K562 (cell line): ENCODE results near the gene CST4. TPM values are rescaled to one million over a fixed set of nuclear protein-coding genes. Genes with fewer than 3 reads are reported as not detected.
A peak's percentile ranks its signal among the peaks of the same experiment; 100 is the strongest.

Experiments
- ATAC-seq: fragments of 200-7000 bp; cut with Tn5 transposase; 3 replicates; pipeline ENCODE4 v1.9.1; 2020; ENCODE audit warnings: moderate library complexity
- BruUV-seq: library from RNA; stranded (reverse); fragments of 400-500 nt; replicated peaks from 2 replicates; lab custom pipeline; 2021; lab: Mats Ljungman, UMichigan
- CTCF ChIA-PET: fragments of 300-600 bp; formaldehyde crosslinking; extraction: SDS; loops from one replicate; lab custom pipeline; 2021; ENCODE audit warnings: low intra/inter-chr PET ratio; lab: Yijun Ruan, JAX
- POLR2A ChIA-PET: fragments of 300-600, 350-650 bp; sonication (Branson Sonifier 250); formaldehyde crosslinking; extraction: SDS; loops from one replicate; lab custom pipeline; 2021; ENCODE audit warnings: antibody characterized with exemption, inconsistent platforms; lab: Yijun Ruan, JAX
- DNase-seq, 4 experiments: peaks; one replicate each; pipeline versions ENCODE4 v3.0.0 to v3.0.0-alpha.2; 2011 to 2018; ENCODE audit warnings: low spot score in 3 of 4, mixed read lengths in 3 of 4; ENCODE audit errors: extremely low read depth in 1 of 4
- FAIRE-seq: peaks from 2 replicates; lab custom pipeline; 2011; peaks lifted over from hg19 to GRCh38; lab: Jason Lieb, UNC
- H2AFZ ChIP-seq: 2 replicates; pipeline ENCODE4 v1.6.0; 2011; ENCODE audit warnings: low read depth, low read length, control low read depth, inconsistent platforms
- H3K27ac ChIP-seq: fragments of 200-600 bp; 3 replicates; pipeline ENCODE4 v1.8.0; 2011; ENCODE audit warnings: low read depth, mild to moderate bottlenecking, control low read depth, inconsistent platforms, low read length, moderate library complexity, mixed read lengths; ENCODE audit errors: extremely low read depth
- H3K27me3 ChIP-seq, 2 experiments: fragments of 300-600 bp in 1 of 2; 2 replicates in 1 of 2; 3 replicates in 1 of 2; pipeline versions ENCODE4 v1.6.0 to v1.8.0; 2011; ENCODE audit warnings: inconsistent platforms in 2 of 2, low read length in 2 of 2, mild to moderate bottlenecking in 1 of 2, mixed read lengths in 1 of 2, moderate library complexity in 1 of 2; ENCODE audit not compliant: control insufficient read depth in 2 of 2, insufficient read depth in 2 of 2
- H3K36me3 ChIP-seq: fragments of 300-600 bp; 3 replicates; pipeline ENCODE4 v1.8.0; 2011; ENCODE audit warnings: mild to moderate bottlenecking, low read length, inconsistent platforms; ENCODE audit not compliant: control insufficient read depth, insufficient read depth
- H3K4me1 ChIP-seq, 2 experiments: fragments of 200-600 bp in 1 of 2; replicated peaks in 1 of 2; 2 replicates in 1 of 2; 3 replicates in 1 of 2; pipeline versions ENCODE4 v1.5.1 to v1.8.0; 2011; ENCODE audit warnings: inconsistent platforms in 2 of 2, low read length in 2 of 2, mild to moderate bottlenecking in 1 of 2, mixed read lengths in 1 of 2, moderate library complexity in 1 of 2; ENCODE audit not compliant: control insufficient read depth in 2 of 2, insufficient read depth in 2 of 2
- H3K4me2 ChIP-seq: 2 replicates; pipeline ENCODE4 v1.6.1; 2011; ENCODE audit warnings: low read length, control low read depth, inconsistent platforms, mixed read lengths; ENCODE audit not compliant: insufficient read depth
- H3K4me3 ChIP-seq: fragments of 200-600 bp; sonication (generic), shearing (Covaris generic); 2 replicates; pipeline ENCODE4 v1.5.1; 2016; ENCODE audit warnings: control low read depth, inconsistent platforms
- H3K79me2 ChIP-seq: fragments of 200-600 bp; 3 replicates; pipeline ENCODE4 v1.8.0; 2011; ENCODE audit warnings: low read length, inconsistent platforms; ENCODE audit not compliant: control insufficient read depth, insufficient read depth
- H3K9ac ChIP-seq, 2 experiments: 2 replicates each; pipeline versions ENCODE4 v1.6.0 to v1.6.1; 2011; ENCODE audit warnings: low read depth in 2 of 2, low read length in 2 of 2, control low read depth in 1 of 2, inconsistent platforms in 1 of 2, mild to moderate bottlenecking in 1 of 2, mixed read lengths in 1 of 2; ENCODE audit not compliant: insufficient read depth in 1 of 2
- H3K9me1 ChIP-seq: one replicate; pipeline ENCODE4 v1.6.0; 2011; ENCODE audit warnings: inconsistent platforms, mild to moderate bottlenecking, low read length, moderate library complexity; ENCODE audit not compliant: control insufficient read depth, insufficient read depth
- H3K9me3 ChIP-seq: replicated peaks from 2 replicates; pipeline ENCODE4 v1.5.1; 2011; ENCODE audit warnings: low read depth, low read length, inconsistent platforms; ENCODE audit not compliant: control insufficient read depth, insufficient read depth
- H4K20me1 ChIP-seq: replicated peaks from 2 replicates; pipeline ENCODE4 v1.6.1; 2011; ENCODE audit warnings: low read length, inconsistent platforms, mixed read lengths; ENCODE audit not compliant: control insufficient read depth, insufficient read depth
- WGBS: fragments of 100-300 bp; shearing (Covaris generic); methylation state at CpG from one replicate; pipeline ENCODE4 v1.1.6; 2016; ENCODE audit warnings: low coverage, mixed read lengths; ENCODE audit not compliant: insufficient coverage; ENCODE audit errors: missing lambda C conversion rate; 5-methylcytosine and 5-hydroxymethylcytosine counted together
- in situ Hi-C: fragments of 300-500 bp; cut with MboI; formaldehyde crosslinking; loops from 4 replicates; pipeline ENCODE4 v1.15.0; 2018; ENCODE audit warnings: inconsistent platforms, mixed read lengths
- intact Hi-C: fragments of 100-400 bp; cut with micrococcal nuclease; formaldehyde crosslinking; loops from 2 replicates; pipeline ENCODE4 v1.14.2; 2022
- polyA plus RNA-seq, 8 experiments: library from polyadenylated mRNA; depleted of rRNA in 4 of 8; stranded (reverse) in 5 of 8; unstranded in 3 of 8; fragments of >200 nt; fragmentation: Nextera tagmentation in 2 of 8; fragmentation: Illumina TruSeq in 1 of 8; extraction: Ambion mirVana in 2 of 8; extraction: Trizol in 1 of 8; gene quantifications; 2 replicates each; pipeline versions ENCODE4 v1.2.1 to v1.2.3, GENCODE V29; 2011 to 2014; ENCODE audit warnings: inconsistent platforms in 1 of 8, missing spikeins in 1 of 8
- total RNA-seq, 7 experiments: library from RNA; depleted of rRNA in 6 of 7; stranded (reverse); fragments of >200 nt in 6 of 7; fragmentation: Illumina TruSeq in 2 of 7; extraction: Trizol in 2 of 7; gene quantifications; 2 replicates each; pipeline versions ENCODE4 v1.2.1 to v1.2.3, GENCODE V29; 2011 to 2021; ENCODE audit warnings: low replicate concordance in 1 of 7
- TF ChIP-seq, protein P1 (sequence below), 2 experiments: fragments of 450-650 bp in 1 of 2; sonication (generic) in 1 of 2; formaldehyde crosslinking in 1 of 2; IDR thresholded peaks; 2 replicates each; pipeline versions ENCODE4 v1.7.1 to v1.9.0; 2016 to 2022; ENCODE audit warnings: inconsistent platforms in 1 of 2, mild to moderate bottlenecking in 1 of 2, missing genetic modification reagents in 1 of 2
- TF ChIP-seq, protein P2 (sequence below): fragments of 250-450 bp; sonication (Bioruptor Pico); IDR thresholded peaks from 2 replicates; pipeline ENCODE4 v1.6.1; 2021; ENCODE audit warnings: mild to moderate bottlenecking
- TF ChIP-seq, protein P3 (sequence below): fragments of 450-650 bp; IDR thresholded peaks from 2 replicates; pipeline ENCODE4 v1.6.1; 2017; ENCODE audit warnings: antibody characterized with exemption

The CST4 gene
- total and polyA plus RNA-seq, 9 of the 15 experiments (the other 6 are each of a cell fraction or from before 2014, with no cell fraction given), result not detected

DNA sequence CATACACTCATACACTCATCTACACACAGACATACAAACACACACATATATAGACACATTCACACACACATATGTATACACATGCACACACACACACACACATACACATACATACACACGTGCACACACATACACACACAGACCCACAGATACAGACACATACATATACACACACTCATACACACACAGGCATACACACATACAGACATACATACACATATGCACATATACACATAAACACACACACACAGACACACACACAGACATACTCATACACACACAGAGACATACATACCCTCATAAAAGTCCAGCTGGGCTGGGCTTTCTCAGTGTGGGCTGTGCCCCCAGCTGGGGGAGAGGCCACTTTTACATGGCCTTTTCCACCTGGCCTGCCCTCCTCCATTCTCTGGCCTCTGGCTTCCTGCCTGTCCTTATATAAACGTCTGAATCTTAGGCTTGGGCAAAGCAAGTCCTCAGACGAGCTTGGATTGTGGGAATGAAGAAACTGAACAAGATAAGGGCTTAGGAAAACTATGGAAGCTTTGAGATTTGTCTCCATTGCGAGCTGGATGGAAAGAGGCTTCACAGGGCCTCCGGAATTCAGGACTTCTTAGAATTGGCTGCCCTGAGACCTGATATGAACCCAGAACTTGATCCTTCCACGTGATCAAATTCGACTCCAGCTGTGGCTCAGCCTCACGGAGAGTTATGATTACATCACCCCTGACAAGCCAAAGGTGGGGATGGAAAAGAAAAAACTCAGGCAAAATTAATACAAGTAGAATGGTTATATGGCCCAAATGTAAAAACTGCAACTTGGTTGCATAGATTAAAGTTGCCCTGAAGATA, 28.6 kb downstream of the CST4 start:
- ChIA-PET CTCF (no interaction called here), POLR2A (interaction anchor here (0.7 to 1.5 kb wide), 3 partner anchors 11 to 496 kb away, joined by 3 to 4 read pairs (median 4); partner anchors contain the start of gene CST3)
- H3K36me3 ChIP-seq, result no peaks in the 10 kb centered on the region
- no peaks in the 10 kb centered on the region for H4K20me1 ChIP-seq
- intact Hi-C loops, result no loop called here
- H3K27me3 ChIP-seq, result no peaks in the 10 kb centered on the region
- H3K27ac ChIP-seq, result peak overlapping the region; percentile 25; the same call in 1 of the 3 replicates
- peak in 3 of 4 experiments; percentile 12 to 45 (median 24) for DNase-seq
- peak; percentile 73 for FAIRE-seq
- H3K9me3 ChIP-seq, result no peaks in the 10 kb centered on the region
- 6% methylated on average over 8 of the region's 8 CpGs for WGBS
- peak overlapping the region; percentile 6 to 18; a peak in 2 of 4 replicates for H3K9ac ChIP-seq
- BruUV-seq, result no TSS peak
- H3K4me1 ChIP-seq, result peaks cover 10 to 14% of the 10 kb centered on the region in 2 experiments; a peak in 4 of 5 replicates
- ATAC-seq, result peak; percentile 83
- no peaks in the 10 kb centered on the region for H3K79me2 ChIP-seq
- H3K4me3 ChIP-seq, result no peak overlapping the region
- H3K4me2 ChIP-seq, result peak overlapping the region; percentile 55
- peak overlapping the region; percentile 86 for H2AFZ ChIP-seq
- no peaks in the 10 kb centered on the region for H3K9me1 ChIP-seq
- in situ Hi-C loops, result no loop called here
- TF ChIP-seq, protein P1, sequence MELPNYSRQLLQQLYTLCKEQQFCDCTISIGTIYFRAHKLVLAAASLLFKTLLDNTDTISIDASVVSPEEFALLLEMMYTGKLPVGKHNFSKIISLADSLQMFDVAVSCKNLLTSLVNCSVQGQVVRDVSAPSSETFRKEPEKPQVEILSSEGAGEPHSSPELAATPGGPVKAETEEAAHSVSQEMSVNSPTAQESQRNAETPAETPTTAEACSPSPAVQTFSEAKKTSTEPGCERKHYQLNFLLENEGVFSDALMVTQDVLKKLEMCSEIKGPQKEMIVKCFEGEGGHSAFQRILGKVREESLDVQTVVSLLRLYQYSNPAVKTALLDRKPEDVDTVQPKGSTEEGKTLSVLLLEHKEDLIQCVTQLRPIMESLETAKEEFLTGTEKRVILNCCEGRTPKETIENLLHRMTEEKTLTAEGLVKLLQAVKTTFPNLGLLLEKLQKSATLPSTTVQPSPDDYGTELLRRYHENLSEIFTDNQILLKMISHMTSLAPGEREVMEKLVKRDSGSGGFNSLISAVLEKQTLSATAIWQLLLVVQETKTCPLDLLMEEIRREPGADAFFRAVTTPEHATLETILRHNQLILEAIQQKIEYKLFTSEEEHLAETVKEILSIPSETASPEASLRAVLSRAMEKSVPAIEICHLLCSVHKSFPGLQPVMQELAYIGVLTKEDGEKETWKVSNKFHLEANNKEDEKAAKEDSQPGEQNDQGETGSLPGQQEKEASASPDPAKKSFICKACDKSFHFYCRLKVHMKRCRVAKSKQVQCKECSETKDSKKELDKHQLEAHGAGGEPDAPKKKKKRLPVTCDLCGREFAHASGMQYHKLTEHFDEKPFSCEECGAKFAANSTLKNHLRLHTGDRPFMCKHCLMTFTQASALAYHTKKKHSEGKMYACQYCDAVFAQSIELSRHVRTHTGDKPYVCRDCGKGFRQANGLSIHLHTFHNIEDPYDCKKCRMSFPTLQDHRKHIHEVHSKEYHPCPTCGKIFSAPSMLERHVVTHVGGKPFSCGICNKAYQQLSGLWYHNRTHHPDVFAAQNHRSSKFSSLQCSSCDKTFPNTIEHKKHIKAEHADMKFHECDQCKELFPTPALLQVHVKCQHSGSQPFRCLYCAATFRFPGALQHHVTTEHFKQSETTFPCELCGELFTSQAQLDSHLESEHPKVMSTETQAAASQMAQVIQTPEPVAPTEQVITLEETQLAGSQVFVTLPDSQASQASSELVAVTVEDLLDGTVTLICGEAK (IDR thresholded peaks at IDR 0.05), result peak; percentile 52
- TF ChIP-seq, protein P1 (CRISPR knock-in tag; IDR thresholded peaks at IDR 0.05), result no peak
- TF ChIP-seq, protein P2, sequence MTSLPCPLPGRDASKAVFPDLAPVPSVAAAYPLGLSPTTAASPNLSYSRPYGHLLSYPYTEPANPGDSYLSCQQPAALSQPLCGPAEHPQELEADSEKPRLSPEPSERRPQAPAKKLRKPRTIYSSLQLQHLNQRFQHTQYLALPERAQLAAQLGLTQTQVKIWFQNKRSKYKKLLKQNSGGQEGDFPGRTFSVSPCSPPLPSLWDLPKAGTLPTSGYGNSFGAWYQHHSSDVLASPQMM (CRISPR knock-in tag), result no peak
- TF ChIP-seq, protein P3, sequence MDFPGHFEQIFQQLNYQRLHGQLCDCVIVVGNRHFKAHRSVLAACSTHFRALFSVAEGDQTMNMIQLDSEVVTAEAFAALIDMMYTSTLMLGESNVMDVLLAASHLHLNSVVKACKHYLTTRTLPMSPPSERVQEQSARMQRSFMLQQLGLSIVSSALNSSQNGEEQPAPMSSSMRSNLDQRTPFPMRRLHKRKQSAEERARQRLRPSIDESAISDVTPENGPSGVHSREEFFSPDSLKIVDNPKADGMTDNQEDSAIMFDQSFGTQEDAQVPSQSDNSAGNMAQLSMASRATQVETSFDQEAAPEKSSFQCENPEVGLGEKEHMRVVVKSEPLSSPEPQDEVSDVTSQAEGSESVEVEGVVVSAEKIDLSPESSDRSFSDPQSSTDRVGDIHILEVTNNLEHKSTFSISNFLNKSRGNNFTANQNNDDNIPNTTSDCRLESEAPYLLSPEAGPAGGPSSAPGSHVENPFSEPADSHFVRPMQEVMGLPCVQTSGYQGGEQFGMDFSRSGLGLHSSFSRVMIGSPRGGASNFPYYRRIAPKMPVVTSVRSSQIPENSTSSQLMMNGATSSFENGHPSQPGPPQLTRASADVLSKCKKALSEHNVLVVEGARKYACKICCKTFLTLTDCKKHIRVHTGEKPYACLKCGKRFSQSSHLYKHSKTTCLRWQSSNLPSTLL, result peak; percentile 31; the same call in 1 of the 2 replicates
